Suppressor macrophage treated with lipopolysaccharide for 1 hour (primary cell): ENCODE results near the gene TNS4.

Source experiments
- DNase-seq, 3 donors: peaks; one replicate each; pipeline ENCODE4 v3.0.0-alpha.2; 2020 to 2022

TNS4 gene

DNA sequence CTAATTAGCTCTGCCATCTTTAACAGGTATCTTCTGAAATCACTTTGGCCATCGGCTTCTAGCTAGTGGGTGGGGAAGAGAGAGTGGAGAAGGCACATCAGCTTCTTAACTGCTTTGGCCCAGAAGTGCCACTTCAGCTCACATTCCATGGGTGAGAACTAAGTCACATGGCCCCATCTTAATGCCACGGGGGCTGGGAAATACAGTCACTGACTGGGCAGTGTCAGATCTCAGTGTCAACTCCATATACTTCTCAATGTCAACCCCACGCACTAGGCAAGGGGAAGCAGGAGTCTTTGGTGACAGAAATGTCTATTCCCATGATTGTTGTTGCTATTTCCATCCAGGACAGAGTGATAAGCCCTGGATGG lies 34.5 kb upstream of the TNS4 start:
- peak; percentile 34 to 48 (median 46) for DNase-seq

DNA sequence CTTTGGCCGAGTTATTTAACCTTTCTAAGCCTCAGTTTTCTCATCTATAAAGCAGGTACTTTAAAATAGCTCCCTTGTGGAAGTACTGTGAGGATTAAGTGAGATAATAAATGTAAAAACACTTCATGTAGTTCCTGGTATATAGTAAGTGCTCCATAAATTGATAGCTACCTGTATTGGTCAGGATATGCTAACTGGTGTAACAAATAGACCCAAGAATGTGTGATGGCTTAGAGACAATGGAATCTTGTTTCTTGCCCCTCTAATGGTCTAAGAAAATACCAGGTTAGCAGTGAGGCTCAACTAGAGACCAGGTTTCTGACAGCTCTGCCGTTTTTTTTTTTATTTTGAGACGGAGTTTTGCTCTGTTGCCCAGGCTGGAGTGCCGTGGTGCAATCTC lies 34.0 kb upstream of the TNS4 start:
- DNase-seq: no peak

DNA sequence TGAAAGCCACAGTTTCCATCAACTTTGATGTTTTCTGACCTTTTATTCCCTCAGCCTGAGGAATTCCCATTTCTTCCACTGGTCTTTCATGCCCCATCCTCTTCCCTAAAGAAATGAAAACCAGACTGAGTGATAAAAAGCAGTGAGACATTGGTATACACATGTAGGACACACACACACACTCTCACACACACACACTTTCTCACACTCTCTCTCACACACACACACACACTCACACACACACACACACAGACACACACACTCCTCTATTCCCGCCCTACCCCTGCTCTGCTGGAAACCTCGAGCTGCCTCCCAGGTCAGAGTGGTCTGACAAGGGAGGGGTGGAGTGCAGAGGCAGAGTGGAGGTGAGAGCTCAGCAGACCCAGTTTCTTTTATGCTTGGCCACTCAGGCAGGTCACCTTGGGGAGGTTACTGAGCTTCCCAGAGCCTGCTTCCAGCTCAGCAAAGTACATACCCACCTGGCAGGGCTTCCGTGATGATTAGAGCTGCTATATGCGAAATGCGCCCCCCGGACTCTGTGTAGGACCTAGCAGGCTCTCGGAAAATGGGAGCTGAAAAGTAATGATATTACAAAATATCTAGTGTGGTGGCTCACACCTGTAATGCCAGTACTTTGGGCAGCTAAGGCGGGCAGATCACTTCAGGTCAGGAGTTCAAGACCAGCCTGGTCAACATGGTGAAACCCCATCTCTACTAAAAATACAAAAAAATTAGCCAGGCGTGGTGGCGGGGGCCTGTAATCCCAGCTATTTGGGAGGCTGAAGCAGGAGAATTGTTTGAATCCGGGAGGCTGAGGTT lies 33.2 kb upstream of the TNS4 start:
- no peak for DNase-seq

DNA sequence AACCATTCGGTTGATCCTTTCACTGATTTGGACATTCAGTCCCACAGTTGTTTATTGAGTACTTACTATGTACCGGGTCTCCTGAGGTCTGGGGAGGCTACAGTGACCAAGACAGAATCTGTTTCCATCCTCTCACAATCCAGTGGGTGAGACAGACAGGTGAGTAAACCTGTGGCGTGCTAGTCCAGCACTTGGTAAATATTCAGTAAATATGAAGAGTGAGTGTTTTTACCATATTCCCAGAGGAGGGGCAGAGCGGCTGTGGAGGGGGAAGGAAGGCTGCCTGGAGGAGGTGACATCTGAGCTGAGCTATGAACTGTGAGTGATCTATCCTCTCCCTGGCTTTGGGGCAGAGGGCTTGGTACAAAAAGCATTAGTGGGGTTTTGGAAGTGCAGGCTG lies 32.5 kb upstream of the TNS4 start:
- DNase-seq: no peak

DNA sequence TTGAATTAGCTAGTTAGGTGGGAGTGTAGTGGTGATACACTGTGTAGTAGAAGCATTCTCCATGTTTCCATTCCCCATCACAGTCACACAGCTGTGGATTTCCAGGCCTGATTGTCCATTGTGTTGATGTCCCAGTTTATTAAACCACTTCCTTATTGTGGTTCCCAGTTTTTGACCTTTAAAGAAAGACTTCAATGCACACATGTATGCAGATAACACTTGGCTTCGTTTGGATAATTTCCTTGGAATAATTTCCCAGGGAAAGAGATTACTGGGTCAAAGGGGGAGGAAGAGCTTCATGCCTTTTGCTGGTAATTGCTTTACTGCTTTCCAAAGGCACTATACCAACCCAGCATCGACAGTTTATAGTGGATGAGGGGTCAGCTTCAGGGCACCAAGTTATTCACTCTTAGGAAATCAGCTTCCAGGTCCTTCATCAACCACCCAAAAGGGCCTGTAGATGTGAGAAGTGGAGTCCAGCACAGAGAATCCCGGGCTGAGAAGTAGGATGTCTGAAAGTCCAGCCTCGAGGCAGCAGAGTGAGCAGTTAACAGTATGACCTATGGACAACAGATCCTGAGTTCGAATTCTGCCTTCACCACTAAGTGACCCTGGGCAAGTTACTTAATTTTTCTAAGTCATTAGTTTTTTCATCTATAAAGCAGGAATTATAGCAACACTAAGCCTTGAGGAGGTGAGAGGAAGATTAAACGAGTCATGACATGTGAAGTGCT lies 31.3 kb upstream of the TNS4 start:
- DNase-seq: no peak

DNA sequence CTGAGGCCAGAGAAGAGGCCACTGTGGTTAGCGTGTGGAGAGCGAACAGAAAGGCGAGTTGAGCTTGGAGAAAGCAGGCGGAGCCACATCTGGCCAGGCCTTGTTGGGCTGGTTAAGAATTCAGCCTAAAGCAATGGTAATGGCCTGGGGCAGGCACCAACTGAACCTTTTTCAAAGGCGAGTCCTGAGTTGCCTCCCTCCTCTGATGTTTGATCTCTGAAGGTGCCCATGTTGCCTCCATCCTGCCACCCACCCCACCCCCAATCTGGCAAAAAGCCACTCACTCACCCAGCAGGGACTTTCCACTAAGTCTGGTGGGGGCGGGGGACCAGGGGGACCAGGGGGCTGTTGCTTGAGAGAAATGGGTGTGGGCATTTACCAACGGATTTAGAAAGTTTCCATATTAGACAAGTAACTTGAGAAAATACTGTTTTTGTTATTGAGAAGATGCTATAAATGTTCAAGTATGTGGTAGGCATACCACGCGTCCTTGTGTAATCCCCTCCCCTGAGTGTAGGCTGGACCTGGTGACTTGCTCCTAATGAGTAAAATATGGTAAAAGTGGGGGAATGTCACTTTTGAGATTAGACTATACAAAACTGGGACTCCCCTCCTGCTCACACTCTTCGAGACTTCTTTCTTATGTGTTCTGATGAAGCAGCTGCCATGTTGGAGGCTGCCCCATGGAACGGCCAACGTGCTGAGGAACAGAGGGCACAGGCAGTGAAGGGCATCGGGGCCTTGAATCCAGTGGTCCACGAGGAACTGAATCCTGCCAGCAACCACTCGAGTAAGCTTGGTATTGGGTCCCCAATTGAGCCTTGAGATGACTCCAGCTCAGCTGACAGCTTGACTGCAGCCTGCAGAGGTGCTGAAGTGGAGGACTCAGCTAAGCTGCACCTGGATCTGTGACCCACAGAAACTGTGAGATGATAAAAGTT lies 29.9 kb upstream of the TNS4 start:
- no peak for DNase-seq

DNA sequence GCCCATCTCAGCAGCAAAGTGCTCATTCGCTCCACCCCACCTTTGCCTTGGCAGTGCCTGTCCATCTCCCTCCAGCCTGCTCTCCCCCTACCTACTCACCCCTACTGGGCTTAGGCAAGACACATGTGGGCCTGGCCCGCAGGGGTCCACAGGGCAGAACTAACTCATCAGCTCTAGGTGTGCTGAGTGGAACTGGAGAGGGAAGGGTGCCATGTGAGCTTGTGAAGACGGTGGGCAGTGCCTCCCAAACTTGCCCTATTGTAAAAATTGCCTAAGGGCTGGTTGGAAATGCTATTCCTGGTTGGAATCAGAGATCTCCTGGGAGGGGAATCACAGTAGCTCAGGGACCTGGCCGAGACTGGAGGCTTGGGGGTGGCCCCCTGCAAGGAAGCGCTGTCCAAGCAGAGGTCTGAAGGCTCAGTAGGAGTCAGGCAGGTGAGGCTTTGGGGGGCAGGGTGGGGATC lies 29.1 kb upstream of the TNS4 start:
- DNase-seq: no peak

DNA sequence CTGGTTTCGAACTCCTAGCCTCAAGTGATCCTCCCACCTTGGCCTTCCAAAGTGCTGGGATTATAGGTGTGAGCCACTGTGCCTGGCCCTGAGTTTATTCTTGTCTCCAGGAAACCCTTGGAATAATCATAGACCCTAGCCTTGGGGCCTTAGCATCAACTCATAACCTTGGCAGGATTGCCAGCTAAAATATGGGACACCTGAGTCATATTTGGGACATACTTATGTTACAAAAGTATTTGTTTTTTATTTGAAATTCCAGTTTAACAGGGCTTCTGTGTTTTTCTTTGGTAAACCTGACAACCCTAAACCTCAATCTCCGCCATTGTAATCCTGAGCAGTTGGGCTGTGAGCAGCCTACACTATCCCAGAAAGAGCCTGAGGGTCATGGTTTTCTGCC lies 28.6 kb upstream of the TNS4 start:
- no peak for DNase-seq

DNA sequence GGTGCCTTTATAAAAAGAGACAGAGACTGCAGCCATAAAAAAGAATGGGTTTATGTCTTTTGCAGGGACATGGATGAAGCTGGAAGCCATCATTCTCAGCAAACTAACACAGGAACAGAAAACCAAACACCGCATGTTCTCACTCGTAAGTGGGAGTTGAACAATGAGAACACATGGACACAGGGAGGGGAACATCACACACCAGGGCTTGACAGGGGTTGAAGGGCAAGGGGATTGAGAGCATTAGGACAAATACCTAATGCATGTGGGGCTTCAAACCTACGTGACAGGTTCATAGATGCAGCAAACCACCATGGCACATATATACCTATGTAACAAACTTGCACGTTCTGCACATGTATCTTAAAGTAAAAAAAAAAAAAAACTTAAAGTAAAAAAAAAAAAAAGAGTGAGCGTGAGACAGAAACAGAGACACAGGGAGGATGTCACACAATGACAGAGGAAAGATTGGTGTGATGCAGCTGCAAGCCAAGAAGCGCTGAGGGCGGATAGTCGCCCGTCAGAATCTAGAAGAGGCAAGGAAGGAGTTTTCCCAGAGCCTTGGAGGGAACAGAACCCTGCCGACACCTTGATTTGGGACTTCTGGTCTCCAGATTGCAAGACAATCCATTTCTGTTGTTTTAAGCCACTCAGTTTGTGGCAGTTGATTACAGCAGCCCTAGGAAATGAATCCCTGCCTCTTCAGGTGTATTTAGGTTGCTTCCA lies 27.4 kb upstream of the TNS4 start:
- no peak for DNase-seq

DNA sequence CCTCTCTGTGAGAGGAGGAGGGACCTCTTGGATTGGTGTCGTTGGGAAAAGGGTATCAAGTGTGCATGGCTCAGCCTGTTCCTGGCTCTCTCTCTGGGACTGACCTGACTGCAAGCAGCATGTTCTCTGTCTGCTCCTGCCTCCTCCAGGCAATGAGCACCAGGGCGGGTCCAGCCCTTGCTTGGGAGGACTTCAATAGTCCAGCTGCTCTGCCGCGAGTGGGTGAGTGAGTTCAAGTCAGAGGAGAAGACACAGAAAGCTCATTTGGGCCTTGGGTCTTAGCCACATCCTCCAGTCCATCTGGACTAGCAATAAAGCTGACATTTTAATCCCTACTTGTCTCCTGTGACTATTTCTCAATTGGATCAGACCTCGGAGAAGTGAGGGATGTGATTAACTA lies 25.2 kb upstream of the TNS4 start:
- DNase-seq: no peak

DNA sequence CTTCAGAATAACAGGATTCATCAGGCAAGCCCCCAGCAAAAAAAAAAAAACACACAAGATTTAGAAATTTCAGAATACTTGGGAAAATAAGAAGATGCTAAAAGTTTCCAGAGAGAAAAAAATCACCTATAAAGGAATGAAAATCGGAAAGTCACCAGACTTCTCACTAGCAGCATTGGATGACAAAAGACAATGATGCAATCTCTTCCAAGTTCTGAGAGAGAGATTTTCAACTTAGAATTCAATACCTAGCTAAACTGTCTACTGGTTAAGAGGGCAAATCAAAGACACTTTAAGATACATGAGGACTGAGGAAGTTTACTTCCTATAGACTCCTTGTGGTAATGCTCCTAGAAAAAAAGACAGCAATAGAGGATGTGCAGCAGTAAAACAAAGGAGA lies 23.9 kb upstream of the TNS4 start:
- DNase-seq: no peak

DNA sequence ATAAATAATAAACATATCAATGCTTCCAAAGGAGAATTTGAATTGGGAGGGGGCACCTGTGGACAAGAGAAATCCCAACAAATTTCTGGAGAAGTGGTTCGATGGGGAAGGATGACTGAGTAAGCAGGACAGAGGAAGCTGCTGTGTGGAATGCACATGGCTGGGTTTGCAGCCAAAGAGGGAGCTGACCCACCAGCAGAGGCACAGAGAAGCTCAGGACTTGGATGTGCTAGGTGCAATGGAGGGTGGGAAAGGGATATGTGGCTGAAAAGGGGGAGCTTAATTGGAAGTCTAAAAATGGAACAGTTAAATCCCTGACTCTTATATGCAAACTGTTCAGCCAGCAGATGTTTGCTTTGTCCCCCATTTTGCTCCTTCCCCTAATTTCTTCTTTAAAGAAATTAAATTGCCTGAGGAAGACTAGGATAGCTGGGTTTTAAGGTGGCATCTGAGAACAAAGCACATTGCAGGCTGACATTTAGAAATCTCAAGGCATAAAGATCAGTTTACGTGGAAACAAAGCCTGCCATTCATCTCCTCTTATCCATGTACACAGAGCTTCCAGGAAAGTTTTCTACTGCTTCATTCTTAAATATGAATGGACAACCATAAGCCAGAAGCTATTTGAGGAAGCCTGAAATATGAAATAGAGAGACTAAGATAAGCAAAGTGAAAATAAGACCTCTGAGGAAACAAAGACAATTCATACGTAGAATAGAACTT lies 23.0 kb upstream of the TNS4 start:
- DNase-seq: no peak

DNA sequence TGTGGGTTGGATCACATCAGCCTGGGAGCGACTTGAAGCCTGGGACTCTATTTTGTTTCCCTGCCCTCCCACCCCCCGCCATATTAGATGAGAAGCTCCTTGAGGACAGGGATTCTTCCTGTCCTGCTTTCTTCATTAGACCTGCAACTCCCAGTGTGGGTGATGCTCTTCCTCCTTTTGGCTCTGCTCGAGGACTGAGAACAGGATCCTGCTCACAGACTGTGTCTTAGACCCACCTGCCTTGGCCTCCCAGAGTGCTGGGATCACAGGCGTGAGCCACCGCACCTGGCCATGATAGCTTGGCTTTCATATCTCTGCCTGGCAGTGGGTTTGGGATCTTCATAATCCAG lies 21.5 kb upstream of the TNS4 start:
- DNase-seq: no peak

DNA sequence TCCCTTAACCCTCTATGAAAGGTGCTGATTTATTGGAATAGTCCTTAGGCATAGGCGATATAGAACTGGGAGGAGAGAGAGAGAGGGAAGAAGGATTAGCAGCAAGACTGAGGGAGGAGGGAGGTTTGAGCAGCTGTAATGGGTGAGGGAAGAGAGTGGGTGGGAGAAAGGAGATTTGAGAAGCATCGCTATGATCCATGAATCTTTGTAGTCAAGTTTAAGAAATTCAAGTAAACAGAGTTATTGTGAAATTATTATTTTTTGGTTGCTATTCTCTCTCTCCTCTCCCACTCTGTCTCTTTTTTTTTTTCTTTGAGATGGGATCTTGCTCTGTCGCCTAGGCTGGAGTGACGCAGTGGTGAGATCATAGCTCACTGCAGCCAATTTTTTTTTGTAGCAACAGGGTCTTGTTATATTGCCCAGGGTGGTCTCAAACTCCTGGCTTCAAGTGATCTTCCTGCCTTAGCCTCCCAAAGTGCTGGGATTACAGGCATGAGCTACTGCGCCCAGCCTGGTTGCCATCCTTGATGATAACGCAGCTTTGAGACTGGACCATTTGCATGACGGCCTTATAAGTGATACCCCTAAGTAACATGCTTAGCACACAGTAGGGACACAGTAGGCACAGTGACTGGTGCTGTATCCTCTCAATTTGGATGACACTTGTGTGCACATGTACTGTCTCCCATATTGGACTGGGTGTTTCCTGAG lies 21.0 kb upstream of the TNS4 start:
- no peak for DNase-seq

DNA sequence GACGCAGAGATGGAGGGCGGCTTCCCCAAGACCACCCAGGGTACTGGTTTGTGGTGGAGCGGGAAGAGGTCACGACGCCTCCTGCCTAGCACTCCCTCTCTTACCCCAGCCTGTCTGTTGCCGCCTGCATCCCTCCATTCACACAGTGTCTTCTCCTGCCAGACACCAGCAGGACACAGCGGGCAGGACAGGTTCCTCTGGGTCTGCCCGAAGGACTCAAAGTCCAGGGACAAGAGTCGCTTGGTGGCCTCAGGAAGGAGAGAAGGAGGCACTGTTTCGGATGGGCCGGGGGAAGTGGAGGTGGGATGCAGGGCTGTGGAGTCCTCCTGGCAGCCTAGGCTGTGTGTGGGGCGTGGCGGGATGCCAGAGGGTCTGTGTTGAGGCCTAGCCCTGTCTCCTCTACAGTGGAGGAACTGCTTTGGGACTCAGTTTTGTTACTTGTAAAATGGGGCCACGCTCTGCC lies 19.6 kb upstream of the TNS4 start:
- no peak for DNase-seq

DNA sequence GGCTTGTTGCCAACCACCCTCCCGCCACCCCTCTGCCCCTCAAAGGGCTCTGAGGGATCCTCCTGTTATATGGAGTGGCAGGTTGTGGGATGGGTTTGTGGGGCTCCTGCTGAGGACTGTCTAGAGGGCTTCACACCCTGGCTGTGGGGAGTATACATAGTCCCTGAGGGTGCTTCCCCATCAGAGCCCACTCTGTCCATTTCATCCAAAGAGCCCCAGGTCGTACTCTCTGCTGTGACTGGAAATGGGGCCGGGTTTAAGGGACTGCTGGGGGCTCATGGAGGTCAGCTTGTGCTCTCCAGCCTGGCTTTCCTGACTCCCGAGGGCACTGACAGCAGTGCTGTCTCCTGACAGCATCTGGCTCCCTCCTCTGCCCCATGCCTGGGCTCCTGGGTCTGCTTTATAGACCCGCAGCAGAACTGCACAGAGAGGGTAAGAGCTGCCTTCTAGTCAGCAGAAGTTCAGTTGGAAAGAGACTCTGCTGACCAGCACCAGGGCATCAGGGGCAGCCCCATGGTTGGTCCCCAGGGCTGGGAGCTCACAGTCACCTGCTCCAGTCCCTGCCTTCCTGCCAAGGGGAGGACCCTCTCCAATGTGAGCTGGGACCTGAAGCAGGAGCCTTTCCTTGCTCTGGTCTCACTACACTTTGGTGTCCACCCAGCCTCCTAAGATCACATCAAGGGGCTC lies 17.8 kb upstream of the TNS4 start:
- no peak for DNase-seq

DNA sequence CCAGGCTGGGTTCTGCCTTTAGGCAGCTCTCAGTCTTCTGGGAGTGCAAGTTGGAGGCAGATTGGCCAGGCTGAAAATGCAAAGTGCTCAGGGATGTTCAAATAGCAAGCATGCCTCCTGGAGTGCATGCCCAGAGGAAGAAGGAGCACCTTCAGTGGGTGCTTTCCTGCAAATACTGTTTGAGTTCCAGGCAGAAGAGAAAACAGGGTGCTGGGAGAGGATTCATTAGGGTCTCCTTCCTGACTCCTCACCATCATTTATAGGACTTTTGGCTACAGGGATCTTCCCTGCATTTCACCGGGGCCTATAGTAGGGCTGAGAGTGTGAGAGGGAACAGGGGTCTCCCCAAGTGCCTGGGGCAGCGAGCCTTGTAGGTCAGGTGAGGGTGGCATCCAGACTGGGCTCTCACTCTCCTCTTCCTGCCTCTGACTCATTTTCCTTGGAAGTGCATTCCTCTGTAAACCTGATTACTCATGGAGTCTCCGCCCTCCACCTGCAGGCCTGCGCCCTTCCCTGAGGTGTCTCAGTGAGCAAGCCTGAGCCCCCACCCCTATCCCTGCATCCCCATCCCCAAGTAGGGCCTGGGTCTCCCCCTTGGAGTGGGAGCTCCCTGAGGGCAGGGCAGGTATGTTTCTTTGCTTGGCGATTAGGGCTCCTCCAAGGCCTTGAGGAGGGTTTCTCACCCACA lies 17.1 kb upstream of the TNS4 start:
- DNase-seq: no peak

DNA sequence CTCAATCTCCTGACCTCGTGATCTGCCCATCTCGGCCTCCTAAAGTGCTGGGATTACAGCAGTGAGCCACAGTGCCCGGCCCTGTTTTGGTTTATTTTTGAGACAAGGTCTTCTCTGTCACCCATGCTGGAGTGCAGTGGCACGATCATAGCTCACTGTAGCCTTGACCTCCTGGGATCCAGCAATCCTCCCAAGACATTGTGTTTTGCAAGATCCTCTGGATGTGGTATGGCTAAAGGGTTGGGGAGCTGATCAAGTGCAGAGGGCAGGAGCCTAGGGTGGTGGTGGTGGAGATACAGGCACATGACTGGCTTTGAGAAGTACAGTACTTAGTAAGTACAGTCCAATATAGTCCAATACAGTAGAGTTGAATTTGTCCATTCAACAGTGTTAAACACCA lies 16.6 kb upstream of the TNS4 start:
- no peak for DNase-seq

DNA sequence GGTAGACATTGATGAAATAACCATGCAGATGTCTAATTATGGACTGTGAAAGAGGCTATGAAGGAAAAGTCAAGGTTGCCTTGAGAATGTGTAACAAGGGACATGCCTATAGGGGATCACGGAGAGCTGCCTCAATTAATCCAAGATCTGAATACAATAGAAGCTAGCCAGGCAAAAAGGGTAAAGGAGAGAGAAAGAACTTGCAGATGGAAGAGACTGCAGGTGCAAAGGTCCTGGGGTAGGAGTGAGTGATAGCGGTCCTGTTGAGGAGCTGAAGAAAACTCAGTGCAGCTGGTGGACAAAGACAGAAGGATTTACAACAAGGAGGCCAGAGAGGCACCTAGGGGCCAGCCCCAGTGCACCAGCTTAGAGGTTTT lies 15.9 kb upstream of the TNS4 start:
- no peak for DNase-seq
